SH-SY5Y (cell line): ENCODE data around the gene CRBN.

ENCODE experiments used
- GATA2 ChIP-seq: IDR thresholded peaks from 2 replicates; pipeline ENCODE4 v1.6.1; 2011; ENCODE audit warnings: mild to moderate bottlenecking, low read depth, low read length
- GATA3 ChIP-seq: IDR thresholded peaks from 2 replicates; pipeline ENCODE4 v1.6.1; 2011; ENCODE audit warnings: low read depth, mild to moderate bottlenecking, low read length, moderate library complexity

GRCh38 chr3:3141939-3142338 lies 37.6 kb downstream of the CRBN start:
- no peak for TF ChIP-seq GATA2
- no peak for TF ChIP-seq GATA3
